Peyer's patch (tissue), 4 donors: ENCODE data around the gene ECSIT. TPM values are rescaled to one million over a fixed set of nuclear protein-coding genes. Genes with fewer than 3 reads are reported as not detected.

ENCODE experiments used
- DNase-seq, 3 donors: peaks; one replicate each; pipeline ENCODE4 v3.0.0-alpha.2; 2017 to 2019
- H3K27ac ChIP-seq, 4 donors: fragments of 200-600 bp; sonication (generic); one replicate each; pipeline ENCODE4 v1.5.1; 2016 to 2019
- H3K27me3 ChIP-seq, 2 donors: fragments of 200-600 bp; sonication (generic); one replicate each; pipeline ENCODE4 v1.5.1; 2019
- H3K36me3 ChIP-seq, 3 donors: fragments of 200-600 bp; sonication (generic); one replicate each; pipeline ENCODE4 v1.5.1; 2016 to 2019
- H3K4me1 ChIP-seq, 4 donors: fragments of 200-600 bp; sonication (generic); one replicate each; pipeline ENCODE4 v1.5.1; 2016 to 2019
- H3K4me3 ChIP-seq, 4 donors: fragments of 200-600 bp; sonication (generic); 1 replicate in 3 of 4; 2 replicates in 1 of 4; pipeline ENCODE4 v1.5.1; 2016 to 2019; ENCODE audit warnings: mild to moderate bottlenecking in 1 of 4
- H3K9me3 ChIP-seq, 4 donors: fragments of 200-600 bp; sonication (generic); one replicate each; pipeline ENCODE4 v1.5.1; 2016 to 2019; ENCODE audit warnings: mild to moderate bottlenecking in 1 of 4
- POLR2A ChIP-seq, 2 donors: fragments of 450-650 bp; IDR thresholded peaks; one replicate each; pipeline ENCODE4 v1.5.1; 2017; ENCODE audit warnings: antibody characterized with exemption in 2 of 2, mild to moderate bottlenecking in 2 of 2, moderate library complexity in 2 of 2
- total RNA-seq, 4 donors: library from RNA; depleted of rRNA; stranded (reverse); fragments of >200 nt; gene quantifications; one replicate each; pipeline ENCODE4 v1.1.0, GENCODE V29; 2016
- TF ChIP-seq, protein P1 (sequence below), 6 experiments: fragments of 450-650 bp in 4 of 6; fragments of 200-600 bp in 2 of 6; sonication (generic) in 1 of 6; IDR thresholded peaks; one replicate each; pipeline ENCODE4 v1.5.1; 2017 to 2019; ENCODE audit warnings: antibody characterized with exemption in 6 of 6, mild to moderate bottlenecking in 3 of 6, moderate library complexity in 1 of 6

The ECSIT gene
- total RNA-seq, 4 donors from 2014 or later, result 50.1 to 94.0 (median 70.4) TPM

- DNase-seq, result no peak
Observed at GRCh38 chr19:11504502-11505031, 24.4 kb downstream of the ECSIT start.

DNA sequence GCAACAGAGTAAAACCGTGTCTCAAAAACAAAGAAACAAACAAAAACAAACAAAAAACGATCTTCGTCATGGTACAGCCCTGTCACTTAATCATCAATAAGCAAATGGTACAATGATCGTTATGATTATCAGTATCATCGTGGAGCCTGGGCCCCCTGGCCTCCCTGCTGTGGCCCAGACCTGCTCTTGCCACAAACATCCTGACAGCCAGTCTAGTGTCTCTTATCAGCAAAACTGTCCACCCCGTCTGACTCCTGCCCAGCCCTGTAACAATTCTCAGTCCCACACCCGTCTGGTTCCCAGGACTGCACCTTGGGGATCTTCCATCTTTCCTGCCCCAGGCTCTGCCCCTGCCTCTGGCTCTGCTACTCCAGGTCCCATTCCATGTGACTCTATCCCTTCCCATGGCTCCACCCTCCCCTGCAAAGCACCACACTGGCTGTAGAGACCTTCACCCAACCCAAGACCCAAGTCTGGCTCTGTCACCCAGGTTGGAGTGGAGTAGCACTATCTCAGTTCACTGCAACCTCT is 29.0 kb downstream of the ECSIT start:
- Histone ChIP-seq H3K27ac (no peak overlapping the region), H3K4me1 (no peaks in the 10 kb centered on the region), H3K4me3 (no peak overlapping the region), H3K9me3 (no peaks in the 10 kb centered on the region), H3K36me3 (peaks cover 0 to 21% (median 0%) of the 10 kb centered on the region in 3 donors), H3K27me3 (no peaks in the 10 kb centered on the region)
- DNase-seq, result peak in 1 of 3 donors; percentile 29
- TF ChIP-seq POLR2A (IDR thresholded peaks at IDR 0.05), result no peak
- TF ChIP-seq, protein P1, sequence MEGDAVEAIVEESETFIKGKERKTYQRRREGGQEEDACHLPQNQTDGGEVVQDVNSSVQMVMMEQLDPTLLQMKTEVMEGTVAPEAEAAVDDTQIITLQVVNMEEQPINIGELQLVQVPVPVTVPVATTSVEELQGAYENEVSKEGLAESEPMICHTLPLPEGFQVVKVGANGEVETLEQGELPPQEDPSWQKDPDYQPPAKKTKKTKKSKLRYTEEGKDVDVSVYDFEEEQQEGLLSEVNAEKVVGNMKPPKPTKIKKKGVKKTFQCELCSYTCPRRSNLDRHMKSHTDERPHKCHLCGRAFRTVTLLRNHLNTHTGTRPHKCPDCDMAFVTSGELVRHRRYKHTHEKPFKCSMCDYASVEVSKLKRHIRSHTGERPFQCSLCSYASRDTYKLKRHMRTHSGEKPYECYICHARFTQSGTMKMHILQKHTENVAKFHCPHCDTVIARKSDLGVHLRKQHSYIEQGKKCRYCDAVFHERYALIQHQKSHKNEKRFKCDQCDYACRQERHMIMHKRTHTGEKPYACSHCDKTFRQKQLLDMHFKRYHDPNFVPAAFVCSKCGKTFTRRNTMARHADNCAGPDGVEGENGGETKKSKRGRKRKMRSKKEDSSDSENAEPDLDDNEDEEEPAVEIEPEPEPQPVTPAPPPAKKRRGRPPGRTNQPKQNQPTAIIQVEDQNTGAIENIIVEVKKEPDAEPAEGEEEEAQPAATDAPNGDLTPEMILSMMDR (IDR thresholded peaks at IDR 0.05), result no peak

More at GRCh38 chr19:11504502-11505031, 24.4 kb downstream of the ECSIT start:
- no peaks in the 10 kb centered on the region for H3K9me3 ChIP-seq
- H3K4me3 ChIP-seq, result peak overlapping the region; percentile 85 to 100 (median 98)
- no peak for TF ChIP-seq POLR2A (IDR thresholded peaks at IDR 0.05)
- TF ChIP-seq, protein P1 (IDR thresholded peaks at IDR 0.05), result no peak
- H3K27me3 ChIP-seq, result no peaks in the 10 kb centered on the region
- no peaks in the 10 kb centered on the region for H3K36me3 ChIP-seq
- H3K27ac ChIP-seq, result peak overlapping the region; percentile 93 to 99 (median 96)
- H3K4me1 ChIP-seq, result peaks cover 0 to 8% (median 0%) of the 10 kb centered on the region in 4 donors

- H3K27me3 ChIP-seq, result no peaks in the 10 kb centered on the region
- TF ChIP-seq, protein P1 (IDR thresholded peaks at IDR 0.05), result no peak
- TF ChIP-seq POLR2A (IDR thresholded peaks at IDR 0.05), result no peak
- no peaks in the 10 kb centered on the region for H3K9me3 ChIP-seq
- DNase-seq, result peak in 1 of 3 donors; percentile 44
- H3K4me3 ChIP-seq, result no peak overlapping the region
- no peaks in the 10 kb centered on the region for H3K4me1 ChIP-seq
- H3K36me3 ChIP-seq, result peaks cover 0 to 28% (median 0%) of the 10 kb centered on the region in 3 donors
- H3K27ac ChIP-seq, result no peak overlapping the region
Observed at GRCh38 chr19:11499220-11499726, 29.7 kb downstream of the ECSIT start.

DNA sequence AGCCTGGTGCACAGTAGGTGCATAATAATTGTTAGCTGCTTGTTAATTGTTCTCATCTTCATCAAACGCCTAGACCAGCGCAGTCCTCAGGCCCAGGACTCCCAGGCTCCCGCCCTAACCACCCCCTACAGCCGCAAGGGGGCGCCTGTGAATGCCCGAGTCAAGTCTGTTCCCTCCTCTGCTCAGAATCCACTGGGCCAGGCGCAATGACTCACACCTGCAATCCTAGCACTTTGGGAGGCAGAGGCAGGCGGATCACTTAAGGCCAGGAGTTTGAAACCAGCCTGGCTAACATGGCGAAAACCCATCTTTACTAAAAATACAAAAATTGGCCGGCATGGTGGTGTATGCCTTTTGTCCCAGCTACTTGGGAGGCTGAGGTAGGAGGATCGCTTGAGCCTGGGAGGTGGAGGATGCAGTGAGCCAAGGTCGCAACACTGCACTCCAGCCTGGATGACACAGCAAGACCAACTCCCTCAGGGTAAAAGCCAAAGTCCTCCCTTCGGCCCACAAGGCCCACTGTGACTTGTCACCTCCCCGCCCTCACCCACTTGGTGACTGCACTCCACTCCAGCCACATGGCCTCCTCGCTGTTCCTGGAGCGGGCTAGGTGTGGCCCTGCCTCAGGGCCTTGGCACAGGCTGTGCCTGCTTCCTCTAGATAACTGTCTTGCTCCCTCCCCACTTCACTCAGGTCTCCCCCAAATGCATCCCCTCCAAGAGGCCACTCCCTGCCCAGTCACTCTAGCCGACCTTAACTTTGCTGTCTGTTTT is 32.4 kb downstream of the ECSIT start:
- DNase-seq, result peak; percentile 60 to 83 (median 72)
- H3K4me1 ChIP-seq, result no peaks in the 10 kb centered on the region
- peaks cover 0 to 33% (median 0%) of the 10 kb centered on the region in 3 donors for H3K36me3 ChIP-seq
- no peak for TF ChIP-seq POLR2A (IDR thresholded peaks at IDR 0.05)
- TF ChIP-seq, protein P1 (IDR thresholded peaks at IDR 0.05), result peak in 5 of 6 experiments; percentile 48 to 63 (median 57)
- no peaks in the 10 kb centered on the region for H3K27me3 ChIP-seq
- H3K9me3 ChIP-seq, result no peaks in the 10 kb centered on the region
- H3K27ac ChIP-seq, result no peak overlapping the region
- H3K4me3 ChIP-seq, result no peak overlapping the region

DNA sequence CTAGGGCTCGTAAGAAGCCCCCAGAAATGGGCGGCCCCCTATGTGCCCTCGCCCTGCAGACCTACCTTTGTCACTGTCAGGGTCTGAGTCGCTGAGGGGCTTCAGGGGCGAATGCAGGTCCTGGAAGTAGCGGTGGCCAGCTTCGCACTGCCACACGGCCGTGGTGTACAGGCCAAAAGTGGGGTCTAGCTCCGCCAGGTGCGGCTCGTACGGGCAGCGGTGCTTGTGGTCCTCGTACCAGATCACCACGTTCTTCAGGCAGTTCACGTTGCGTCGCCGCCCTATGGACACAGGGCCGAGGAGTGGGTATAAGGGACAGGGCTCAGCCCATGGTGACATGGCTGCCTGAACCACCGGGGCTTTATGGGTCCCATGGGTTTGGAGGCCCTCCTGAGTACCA is 33.0 kb downstream of the ECSIT start:
- Histone ChIP-seq H3K27me3 (no peaks in the 10 kb centered on the region), H3K36me3 (peaks cover 0 to 33% (median 0%) of the 10 kb centered on the region in 3 donors), H3K27ac (no peak overlapping the region), H3K9me3 (no peaks in the 10 kb centered on the region), H3K4me3 (no peak overlapping the region), H3K4me1 (no peaks in the 10 kb centered on the region)
- TF ChIP-seq, protein P1 (IDR thresholded peaks at IDR 0.05), result no peak
- TF ChIP-seq POLR2A (IDR thresholded peaks at IDR 0.05), result no peak
- DNase-seq, result no peak
